Stimulated activated naive CD8-positive, alpha-beta T cell treated with anti-CD3 and anti-CD28 coated beads, Interleukin-15, amount 100 ng/mL, for 72 hours (primary cell): ENCODE results near the gene TTC32.
A peak's percentile ranks its signal among the peaks of the same experiment; 100 is the strongest.
"Not testable (repeated sequence)": the region's sequence is repeated elsewhere in the genome, so short reads cannot be mapped to it uniquely, and the experiment has no call there.

Experiments
- ATAC-seq: fragments of 150-1000 bp; cut with Tn5 transposase; 2 replicates; pipeline ENCODE4 v1.10.0; 2021; ENCODE audit warnings: mild to moderate bottlenecking, moderate library complexity
- DNase-seq, 2 donors: peaks; one replicate each; pipeline ENCODE4 v3.0.0; 2021 to 2022
- H3K27ac Mint-ChIP-seq, 2 donors: one replicate each; pipeline ENCODE4 v1.8.0; 2022; ENCODE audit warnings: mild to moderate bottlenecking in 2 of 2, mixed read lengths in 2 of 2, moderate library complexity in 2 of 2
- H3K27me3 Mint-ChIP-seq: one replicate; pipeline ENCODE4 v1.8.0; 2022; ENCODE audit warnings: mixed read lengths
- H3K4me1 Mint-ChIP-seq: one replicate; pipeline ENCODE4 v1.8.0; 2022; ENCODE audit warnings: mild to moderate bottlenecking, mixed read lengths
- H3K4me3 Mint-ChIP-seq, 2 donors: one replicate each; pipeline ENCODE4 v1.8.0; 2022; ENCODE audit warnings: mild to moderate bottlenecking in 2 of 2, mixed read lengths in 2 of 2, moderate library complexity in 1 of 2
- H3K9me3 Mint-ChIP-seq, 2 donors: one replicate each; pipeline ENCODE4 v1.8.0; 2022; ENCODE audit warnings: mixed read lengths in 2 of 2

TTC32 gene

GRCh38 chr2:19887510-19887909 lies 14.3 kb downstream of the TTC32 start:
- Mint-ChIP-seq H3K27ac (no peak overlapping the region), H3K4me1 (peaks cover 18% of the 10 kb centered on the region), H3K9me3 (peaks cover 0 to 4% of the 10 kb centered on the region in 2 donors), H3K4me3 (no peak overlapping the region), H3K27me3 (no peaks in the 10 kb centered on the region)
- no peak for DNase-seq
- ATAC-seq, result no peak

GRCh38 chr2:19886261-19886660 lies 15.5 kb downstream of the TTC32 start:
- no peak for DNase-seq
- no peak overlapping the region for H3K4me3 Mint-ChIP-seq
- no peak for ATAC-seq
- H3K9me3 Mint-ChIP-seq, result no peaks in the 10 kb centered on the region
- no peaks in the 10 kb centered on the region for H3K27me3 Mint-ChIP-seq
- peaks cover 9% of the 10 kb centered on the region for H3K4me1 Mint-ChIP-seq
- H3K27ac Mint-ChIP-seq, result peak overlapping the region in 1 of 2 donors; percentile 10

GRCh38 chr2:19885791-19886190 lies 16.0 kb downstream of the TTC32 start:
- H3K27me3 Mint-ChIP-seq, result no peaks in the 10 kb centered on the region
- H3K4me1 Mint-ChIP-seq, result peaks cover 9% of the 10 kb centered on the region
- DNase-seq (no peak), ATAC-seq (peak; percentile 31)
- no peak overlapping the region for H3K27ac Mint-ChIP-seq
- H3K4me3 Mint-ChIP-seq, result no peak overlapping the region
- no peaks in the 10 kb centered on the region for H3K9me3 Mint-ChIP-seq

GRCh38 chr2:19883971-19884720 lies 17.6 kb downstream of the TTC32 start:
- Mint-ChIP-seq H3K9me3 (no peaks in the 10 kb centered on the region), H3K27ac (no peak overlapping the region), H3K27me3 (no peaks in the 10 kb centered on the region), H3K4me3 (no peak overlapping the region), H3K4me1 (peaks cover under 1% of the 10 kb centered on the region)
- ATAC-seq (no peak), DNase-seq (peak in 1 of 2 donors; percentile 4)

- no peak overlapping the region for H3K4me3 Mint-ChIP-seq
- H3K4me1 Mint-ChIP-seq, result no peaks in the 10 kb centered on the region
- H3K27me3 Mint-ChIP-seq, result no peaks in the 10 kb centered on the region
- ATAC-seq, result no peak
- no peaks in the 10 kb centered on the region for H3K9me3 Mint-ChIP-seq
- H3K27ac Mint-ChIP-seq, result no peak overlapping the region
- DNase-seq, result no peak
These were observed 18.3 kb downstream of the TTC32 start for GRCh38 chr2:19883486-19883885.

GRCh38 chr2:19882286-19882685 lies 19.5 kb downstream of the TTC32 start:
- ATAC-seq (no peak), DNase-seq (no peak)
- Mint-ChIP-seq H3K27ac (peak overlapping the region in 1 of 2 donors; percentile 72), H3K27me3 (no peaks in the 10 kb centered on the region), H3K4me1 (no peaks in the 10 kb centered on the region), H3K4me3 (no peak overlapping the region), H3K9me3 (no peaks in the 10 kb centered on the region)

GRCh38 chr2:19881908-19882265 lies 19.9 kb downstream of the TTC32 start:
- no peak for ATAC-seq
- no peaks in the 10 kb centered on the region for H3K27me3 Mint-ChIP-seq
- H3K27ac Mint-ChIP-seq, result peak overlapping the region in 1 of 2 donors; percentile 72
- no peak for DNase-seq
- no peak overlapping the region for H3K4me3 Mint-ChIP-seq
- no peaks in the 10 kb centered on the region for H3K9me3 Mint-ChIP-seq
- no peaks in the 10 kb centered on the region for H3K4me1 Mint-ChIP-seq

- DNase-seq (no peak), ATAC-seq (no peak)
- no peaks in the 10 kb centered on the region for H3K27me3 Mint-ChIP-seq
- no peaks in the 10 kb centered on the region for H3K9me3 Mint-ChIP-seq
- H3K27ac Mint-ChIP-seq, result no peak overlapping the region
- H3K4me1 Mint-ChIP-seq, result no peaks in the 10 kb centered on the region
- no peak overlapping the region for H3K4me3 Mint-ChIP-seq
These were observed 20.4 kb downstream of the TTC32 start for GRCh38 chr2:19881221-19881907.

- not testable (repeated sequence) for ATAC-seq
These were observed 21.6 kb downstream of the TTC32 start for GRCh38 chr2:19880191-19880590.

GRCh38 chr2:19879120-19879519 lies 22.7 kb downstream of the TTC32 start:
- Mint-ChIP-seq H3K4me3 (no peak overlapping the region), H3K27me3 (no peaks in the 10 kb centered on the region), H3K9me3 (no peaks in the 10 kb centered on the region), H3K27ac (no peak overlapping the region), H3K4me1 (no peaks in the 10 kb centered on the region)
- ATAC-seq, result no peak
- DNase-seq, result no peak

More at GRCh38 chr2:19880191-19880590, 21.6 kb downstream of the TTC32 start:
- not testable (repeated sequence) for H3K4me3 Mint-ChIP-seq, DNase-seq, H3K27me3 Mint-ChIP-seq, H3K4me1 Mint-ChIP-seq, H3K9me3 Mint-ChIP-seq
- H3K27ac Mint-ChIP-seq, result peak overlapping the region in 1 of 2 donors; percentile 70

GRCh38 chr2:19878268-19879046 lies 23.3 kb downstream of the TTC32 start:
- no peak for DNase-seq
- no peaks in the 10 kb centered on the region for H3K27me3 Mint-ChIP-seq
- H3K27ac Mint-ChIP-seq, result no peak overlapping the region
- no peak overlapping the region for H3K4me3 Mint-ChIP-seq
- no peaks in the 10 kb centered on the region for H3K9me3 Mint-ChIP-seq
- ATAC-seq, result no peak
- H3K4me1 Mint-ChIP-seq, result no peaks in the 10 kb centered on the region

GRCh38 chr2:19876751-19877150 lies 25.0 kb downstream of the TTC32 start:
- no peak for ATAC-seq

GRCh38 chr2:19875280-19875679 lies 26.5 kb downstream of the TTC32 start:
- H3K4me3 Mint-ChIP-seq, result no peak overlapping the region
- no peaks in the 10 kb centered on the region for H3K27me3 Mint-ChIP-seq
- DNase-seq, result no peak
- H3K9me3 Mint-ChIP-seq, result no peaks in the 10 kb centered on the region
- peaks cover 1% of the 10 kb centered on the region for H3K4me1 Mint-ChIP-seq
- ATAC-seq, result no peak
- no peak overlapping the region for H3K27ac Mint-ChIP-seq

More at GRCh38 chr2:19876751-19877150, 25.0 kb downstream of the TTC32 start:
- Mint-ChIP-seq H3K27ac (no peak overlapping the region), H3K27me3 (no peaks in the 10 kb centered on the region), H3K9me3 (no peaks in the 10 kb centered on the region), H3K4me3 (no peak overlapping the region), H3K4me1 (no peaks in the 10 kb centered on the region)
- DNase-seq, result no peak

- DNase-seq (no peak), ATAC-seq (no peak)
- H3K4me1 Mint-ChIP-seq, result peaks cover 7% of the 10 kb centered on the region
- no peak overlapping the region for H3K4me3 Mint-ChIP-seq
- H3K27ac Mint-ChIP-seq, result no peak overlapping the region
- no peaks in the 10 kb centered on the region for H3K9me3 Mint-ChIP-seq
- H3K27me3 Mint-ChIP-seq, result no peaks in the 10 kb centered on the region
These were observed 27.1 kb downstream of the TTC32 start for GRCh38 chr2:19874726-19875125.

GRCh38 chr2:19873014-19873413 lies 28.8 kb downstream of the TTC32 start:
- no peak for DNase-seq
- Mint-ChIP-seq H3K4me3 (no peak overlapping the region), H3K27me3 (no peaks in the 10 kb centered on the region), H3K27ac (no peak overlapping the region), H3K9me3 (no peaks in the 10 kb centered on the region), H3K4me1 (peaks cover 23% of the 10 kb centered on the region)
- no peak for ATAC-seq

- Mint-ChIP-seq H3K4me1 (peaks cover 29% of the 10 kb centered on the region), H3K27ac (no peak overlapping the region), H3K27me3 (no peaks in the 10 kb centered on the region), H3K4me3 (no peak overlapping the region), H3K9me3 (no peaks in the 10 kb centered on the region)
- ATAC-seq (no peak), DNase-seq (no peak)
These were observed 29.5 kb downstream of the TTC32 start for GRCh38 chr2:19872302-19872701.
